ENCODE results near the gene CES3. TPM values are rescaled to one million over a fixed set of nuclear protein-coding genes. Genes with fewer than 3 reads are reported as not detected.

Gene CES3
- total and polyA plus RNA-seq, 2 donors (not counting 3 experiments of a cell fraction or from before 2014, with no cell fraction given), result 0.10 TPM; not detected in 1

DNA sequence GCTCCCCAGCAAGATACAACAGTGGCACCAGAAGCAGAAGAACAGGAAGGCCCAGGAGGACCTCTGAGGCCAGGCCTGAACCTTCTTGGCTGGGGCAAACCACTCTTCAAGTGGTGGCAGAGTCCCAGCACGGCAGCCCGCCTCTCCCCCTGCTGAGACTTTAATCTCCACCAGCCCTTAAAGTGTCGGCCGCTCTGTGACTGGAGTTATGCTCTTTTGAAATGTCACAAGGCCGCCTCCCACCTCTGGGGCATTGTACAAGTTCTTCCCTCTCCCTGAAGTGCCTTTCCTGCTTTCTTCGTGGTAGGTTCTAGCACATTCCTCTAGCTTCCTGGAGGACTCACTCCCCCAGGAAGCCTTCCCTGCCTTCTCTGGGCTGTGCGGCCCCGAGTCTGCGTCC is 11.9 kb downstream of the CES3 start:
- H4K20me1 ChIP-seq (replicated peaks; ENCODE audit: control insufficient read depth, extremely low read depth, insufficient read depth, low read length), result no peaks in the 10 kb centered on the region
- no peak overlapping the region for H3K9ac ChIP-seq (replicated peaks; ENCODE audit: extremely low read depth, insufficient read depth, low read length)
- dilution Hi-C loops (cut with MboI; ENCODE audit: extremely low pct_ligation_motif_present, low sequenced_read_pairs) (no loop called here), intact Hi-C loops (cut with micrococcal nuclease) (no loop called here)
- H3K9me1 ChIP-seq (replicated peaks; ENCODE audit: control insufficient read depth, extremely low read depth, insufficient read depth, low read length), result no peaks in the 10 kb centered on the region
- TF ChIP-seq, protein P1, sequence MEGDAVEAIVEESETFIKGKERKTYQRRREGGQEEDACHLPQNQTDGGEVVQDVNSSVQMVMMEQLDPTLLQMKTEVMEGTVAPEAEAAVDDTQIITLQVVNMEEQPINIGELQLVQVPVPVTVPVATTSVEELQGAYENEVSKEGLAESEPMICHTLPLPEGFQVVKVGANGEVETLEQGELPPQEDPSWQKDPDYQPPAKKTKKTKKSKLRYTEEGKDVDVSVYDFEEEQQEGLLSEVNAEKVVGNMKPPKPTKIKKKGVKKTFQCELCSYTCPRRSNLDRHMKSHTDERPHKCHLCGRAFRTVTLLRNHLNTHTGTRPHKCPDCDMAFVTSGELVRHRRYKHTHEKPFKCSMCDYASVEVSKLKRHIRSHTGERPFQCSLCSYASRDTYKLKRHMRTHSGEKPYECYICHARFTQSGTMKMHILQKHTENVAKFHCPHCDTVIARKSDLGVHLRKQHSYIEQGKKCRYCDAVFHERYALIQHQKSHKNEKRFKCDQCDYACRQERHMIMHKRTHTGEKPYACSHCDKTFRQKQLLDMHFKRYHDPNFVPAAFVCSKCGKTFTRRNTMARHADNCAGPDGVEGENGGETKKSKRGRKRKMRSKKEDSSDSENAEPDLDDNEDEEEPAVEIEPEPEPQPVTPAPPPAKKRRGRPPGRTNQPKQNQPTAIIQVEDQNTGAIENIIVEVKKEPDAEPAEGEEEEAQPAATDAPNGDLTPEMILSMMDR (IDR thresholded peaks at IDR 0.05; ENCODE audit: extremely low read depth in 1 of 2, insufficient read depth in 1 of 2, low read depth in 1 of 2, low read length in 2 of 2), result no peak
- TF ChIP-seq POLR2A (IDR thresholded peaks at IDR 0.05; ENCODE audit: low read depth, low read length), result no peak
- TF ChIP-seq GATA2 (IDR thresholded peaks at IDR 0.05; ENCODE audit: insufficient read depth, insufficient read length, low read depth, low read length), result no peak
- no peak for TF ChIP-seq POLR2AphosphoS5 (IDR thresholded peaks at IDR 0.05; ENCODE audit: insufficient read depth, low read depth, low read length)
- TF ChIP-seq, protein P2, sequence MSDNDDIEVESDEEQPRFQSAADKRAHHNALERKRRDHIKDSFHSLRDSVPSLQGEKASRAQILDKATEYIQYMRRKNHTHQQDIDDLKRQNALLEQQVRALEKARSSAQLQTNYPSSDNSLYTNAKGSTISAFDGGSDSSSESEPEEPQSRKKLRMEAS (IDR thresholded peaks at IDR 0.05; ENCODE audit: insufficient read depth, insufficient read length), result no peak
- no peak for TF ChIP-seq FOS (IDR thresholded peaks at IDR 0.05; ENCODE audit: borderline replicate concordance, insufficient read depth, low read length)
- no peak for TF ChIP-seq JUN (IDR thresholded peaks at IDR 0.05; ENCODE audit: borderline replicate concordance, insufficient read depth, insufficient read length, low read depth)
- no peak for TF ChIP-seq MYC (IDR thresholded peaks at IDR 0.05; ENCODE audit: low read depth, low read length)
- no peak for TF ChIP-seq EZH2 (IDR thresholded peaks at IDR 0.05; ENCODE audit: borderline replicate concordance, low read depth, low read length, severe bottlenecking)
- H3K79me2 ChIP-seq (ENCODE audit: control insufficient read depth, insufficient read depth, low read length), result no peaks in the 10 kb centered on the region
- FAIRE-seq, result no peak
- H3K9me3 ChIP-seq (replicated peaks; ENCODE audit: control insufficient read depth, insufficient read depth, low read length), result no peaks in the 10 kb centered on the region
- no peak overlapping the region for H3K27ac ChIP-seq (ENCODE audit: insufficient read depth, low read depth, low read length)
- CTCF ChIA-PET, result interaction anchor here (1.1 to 3.9 kb wide), 4 partner anchors 12 to 212 kb away, joined by 3 to 17 read pairs (median 10); partner anchors contain the start of genes B3GNT9 and CES3
- no peaks in the 10 kb centered on the region for H3K36me3 ChIP-seq (ENCODE audit: control insufficient read depth in 2 of 2, extremely low read depth in 1 of 2, insufficient read depth in 2 of 2, low read length in 2 of 2)
- POLR2A ChIA-PET, result interaction anchor here (0.5 kb wide), 1 partner anchor 408 kb away, joined by 6 read pairs; no protein-coding TSS in a partner anchor
- H3K4me2 ChIP-seq (ENCODE audit: insufficient read depth, low read length), result no peak overlapping the region
- H2AFZ ChIP-seq (ENCODE audit: low read depth, low read length), result no peak overlapping the region
- no peak overlapping the region for H3K4me3 ChIP-seq (replicated peaks in 1 of 3; ENCODE audit: insufficient read depth in 1 of 3, low read depth in 1 of 3, low read length in 3 of 3)
- H3K4me1 ChIP-seq (ENCODE audit: control insufficient read depth, extremely low read depth, insufficient read depth, low read length), result no peaks in the 10 kb centered on the region
- H3K27me3 ChIP-seq (ENCODE audit: control insufficient read depth in 2 of 2, insufficient read depth in 2 of 2, low read length in 2 of 2), result peaks cover 0 to 3% of the 10 kb centered on the region in 2 experiments
- BruUV-seq (replicated peaks), result no TSS peak
- no peak for DNase-seq (ENCODE audit: low read depth, low spot score)

Data from endothelial cell of umbilical vein (primary cell).